GM10266 (cell line): ENCODE results near the gene COG8.

Source experiments
- DNase-seq: peaks from one replicate; pipeline ENCODE4 v3.0.0; 2012; ENCODE audit errors: extremely low spot score
- TF ChIP-seq, protein P1 (sequence below): IDR thresholded peaks from 2 replicates; pipeline ENCODE4 v1.5.1; 2012; ENCODE audit warnings: mild to moderate bottlenecking, low read depth; ENCODE audit not compliant: control insufficient read depth, insufficient read depth; ENCODE audit errors: missing control alignments

COG8 gene

DNA sequence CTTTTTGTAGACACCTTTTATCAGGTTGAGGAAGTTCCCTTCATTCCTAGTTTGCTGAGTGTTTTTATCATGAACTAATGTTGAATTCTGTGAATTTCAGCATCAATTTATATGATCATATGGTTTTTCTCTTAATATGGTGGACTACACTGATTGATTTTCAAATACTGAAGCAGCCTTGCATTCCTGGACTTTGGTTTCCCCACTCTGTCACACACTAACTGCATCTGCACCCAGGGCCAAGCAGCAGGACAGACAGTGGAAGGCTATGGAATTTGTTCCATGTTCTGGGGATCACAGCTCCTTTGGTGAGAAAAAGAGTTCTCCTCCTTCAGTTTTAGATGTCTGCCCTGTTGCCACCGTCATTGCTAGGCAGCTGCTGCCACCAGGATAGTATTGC, 38.7 kb upstream of the COG8 start:
- TF ChIP-seq, protein P1, sequence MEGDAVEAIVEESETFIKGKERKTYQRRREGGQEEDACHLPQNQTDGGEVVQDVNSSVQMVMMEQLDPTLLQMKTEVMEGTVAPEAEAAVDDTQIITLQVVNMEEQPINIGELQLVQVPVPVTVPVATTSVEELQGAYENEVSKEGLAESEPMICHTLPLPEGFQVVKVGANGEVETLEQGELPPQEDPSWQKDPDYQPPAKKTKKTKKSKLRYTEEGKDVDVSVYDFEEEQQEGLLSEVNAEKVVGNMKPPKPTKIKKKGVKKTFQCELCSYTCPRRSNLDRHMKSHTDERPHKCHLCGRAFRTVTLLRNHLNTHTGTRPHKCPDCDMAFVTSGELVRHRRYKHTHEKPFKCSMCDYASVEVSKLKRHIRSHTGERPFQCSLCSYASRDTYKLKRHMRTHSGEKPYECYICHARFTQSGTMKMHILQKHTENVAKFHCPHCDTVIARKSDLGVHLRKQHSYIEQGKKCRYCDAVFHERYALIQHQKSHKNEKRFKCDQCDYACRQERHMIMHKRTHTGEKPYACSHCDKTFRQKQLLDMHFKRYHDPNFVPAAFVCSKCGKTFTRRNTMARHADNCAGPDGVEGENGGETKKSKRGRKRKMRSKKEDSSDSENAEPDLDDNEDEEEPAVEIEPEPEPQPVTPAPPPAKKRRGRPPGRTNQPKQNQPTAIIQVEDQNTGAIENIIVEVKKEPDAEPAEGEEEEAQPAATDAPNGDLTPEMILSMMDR, result no peak
- no peak for DNase-seq

DNA sequence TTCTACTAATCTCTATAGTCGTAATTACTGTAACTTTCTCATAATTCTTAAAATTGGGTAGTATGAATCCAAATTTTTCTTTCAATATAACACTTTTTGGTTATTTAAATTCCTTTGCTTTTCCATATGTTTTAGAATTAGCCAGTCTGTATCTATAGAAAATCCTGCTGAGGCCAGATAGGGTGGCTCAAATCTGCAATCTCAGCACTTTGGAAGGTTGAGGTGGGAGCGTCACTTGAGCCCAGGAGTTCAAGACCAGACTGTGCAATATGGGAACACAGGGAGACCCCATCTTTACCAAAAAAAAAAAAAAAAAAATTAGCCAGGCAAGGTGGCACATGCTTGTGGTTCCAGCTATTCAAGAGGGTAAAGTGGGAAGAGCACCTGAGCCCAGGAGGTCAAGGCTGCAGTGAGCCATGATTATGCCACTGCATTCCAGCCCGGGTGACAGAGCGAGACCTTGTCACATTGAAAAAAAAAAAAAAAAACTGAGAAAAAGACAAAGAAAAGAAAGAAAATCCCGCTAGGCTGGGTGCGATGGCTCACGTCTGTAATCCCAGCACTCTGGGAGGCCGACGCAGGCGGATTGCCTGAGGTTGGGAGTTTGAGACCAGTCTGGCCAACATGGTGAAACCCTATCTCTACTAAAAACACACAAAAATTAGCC, 37.2 kb upstream of the COG8 start:
- TF ChIP-seq, protein P1, result no peak
- no peak for DNase-seq

DNA sequence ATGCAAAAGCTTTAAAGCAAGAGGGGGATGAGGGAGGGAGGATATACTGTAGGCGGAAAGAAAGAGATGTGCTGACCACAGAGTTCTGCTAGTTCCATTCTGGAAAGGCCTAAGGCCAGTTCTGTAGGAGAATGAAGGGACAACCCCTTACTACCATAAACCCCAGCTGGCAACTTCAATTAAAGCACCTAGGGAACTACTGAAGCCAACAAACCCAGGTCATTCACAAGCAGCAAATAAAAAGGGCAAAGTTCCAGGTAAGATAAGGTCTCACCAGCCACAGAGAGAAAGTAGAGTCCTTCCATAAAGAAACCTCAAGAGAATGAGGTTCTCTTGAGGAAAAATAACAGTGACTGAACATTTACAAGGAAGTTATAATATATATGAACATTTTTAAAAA, 33.7 kb upstream of the COG8 start:
- no peak for DNase-seq
- TF ChIP-seq, protein P1, result no peak

DNA sequence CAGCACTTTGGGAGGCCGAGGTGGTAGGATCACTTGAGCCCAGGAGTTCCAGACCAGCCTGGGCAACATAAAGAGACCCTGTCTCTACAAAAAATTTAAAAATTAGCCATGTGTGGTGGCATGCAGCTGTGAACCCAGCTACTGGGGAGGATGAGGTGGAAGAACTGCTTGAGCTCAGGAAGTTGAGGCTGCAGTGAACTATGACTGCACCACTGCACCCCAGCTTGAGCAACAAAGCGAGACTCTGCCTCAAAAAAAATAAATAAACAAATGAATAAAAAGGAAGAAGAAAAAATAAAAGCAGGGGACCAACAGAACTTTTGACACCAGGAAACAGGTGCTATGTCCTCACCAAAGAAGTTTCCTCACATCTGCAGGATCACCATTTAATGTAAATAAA, 32.2 kb upstream of the COG8 start:
- DNase-seq, result no peak
- TF ChIP-seq, protein P1, result no peak

DNA sequence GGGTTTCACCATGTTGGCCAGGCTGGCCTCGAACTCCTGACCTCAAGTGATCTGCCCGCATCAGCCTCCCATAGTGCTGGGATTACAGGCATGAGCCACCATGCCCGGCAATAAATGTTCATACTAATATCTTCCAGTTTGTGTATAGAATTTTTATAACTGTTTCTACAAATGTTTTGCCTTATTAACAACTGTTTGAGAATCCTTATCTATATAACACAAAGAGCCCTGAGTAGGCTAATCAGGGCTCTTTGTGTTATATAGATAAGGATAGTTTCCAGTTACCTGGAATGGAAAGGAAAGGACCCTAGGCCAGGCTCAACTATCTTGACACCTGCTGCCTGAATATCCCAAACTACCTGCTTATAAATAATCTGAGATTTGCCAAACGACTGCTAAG, 29.5 kb upstream of the COG8 start:
- TF ChIP-seq, protein P1, result no peak
- DNase-seq, result no peak

DNA sequence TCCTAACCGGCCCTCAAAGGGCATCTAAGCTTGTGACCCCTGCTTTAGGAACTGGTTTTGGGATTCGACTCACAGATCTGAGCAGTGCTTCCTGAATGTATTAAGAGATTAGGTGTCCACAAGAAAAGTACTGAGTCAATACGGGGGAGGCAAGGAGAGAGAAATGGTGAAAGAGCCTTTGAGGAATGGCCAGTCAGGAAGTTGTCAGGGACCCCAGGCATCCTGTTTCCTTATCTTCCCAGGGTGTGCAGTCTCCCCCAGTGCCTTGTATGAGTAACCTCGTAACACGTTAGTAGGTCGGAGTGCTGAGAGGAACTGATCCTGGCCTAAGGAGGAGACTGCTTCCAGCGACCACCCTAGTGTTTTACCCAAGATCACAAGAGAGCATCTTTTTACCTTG, 28.6 kb upstream of the COG8 start:
- TF ChIP-seq, protein P1, result no peak
- no peak for DNase-seq

DNA sequence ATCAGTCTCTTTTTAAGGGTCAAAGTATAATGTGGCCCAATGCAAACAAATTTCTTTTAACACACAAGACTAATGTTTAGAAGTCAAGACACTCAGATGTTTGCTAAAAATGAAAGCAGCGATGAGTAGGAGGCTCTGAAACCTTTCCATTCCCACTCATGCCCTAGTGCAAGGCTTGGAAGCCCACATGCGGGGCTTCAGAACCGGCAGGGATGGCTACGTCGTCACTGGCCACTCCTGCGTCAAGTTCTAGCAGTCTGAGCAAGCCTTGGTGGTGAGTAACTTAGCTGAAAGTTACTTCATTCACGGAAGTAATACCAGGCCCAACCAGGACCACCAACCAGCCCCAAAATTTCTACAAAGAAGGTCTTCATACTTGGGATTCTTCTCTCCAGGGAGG, 27.1 kb upstream of the COG8 start:
- TF ChIP-seq, protein P1, result no peak
- DNase-seq, result no peak
